Body of pancreas (tissue), 4 donors: ENCODE data around the gene PCDHGA8. TPM values are rescaled to one million over a fixed set of nuclear protein-coding genes. Genes with fewer than 3 reads are reported as not detected.

Experiments
- ATAC-seq: fragments of 150-250 bp; one replicate; pipeline ENCODE4 v1.9.1; 2016
- DNase-seq, 4 donors: peaks; one replicate each; pipeline ENCODE4 v3.0.0-alpha.2; 2019
- H3K27ac ChIP-seq, 4 donors: fragments of 200-600 bp; sonication (generic); 1 replicate in 3 of 4; 2 replicates in 1 of 4; pipeline versions ENCODE4 v1.5.1 to v1.6.1; 2016 to 2019; ENCODE audit warnings: mild to moderate bottlenecking in 1 of 4, mixed read lengths in 1 of 4, moderate library complexity in 1 of 4
- H3K27me3 ChIP-seq, 2 donors: fragments of 200-600 bp; sonication (generic); one replicate each; pipeline ENCODE4 v1.6.0; 2016; ENCODE audit warnings: mild to moderate bottlenecking in 1 of 2
- H3K36me3 ChIP-seq, 2 donors: fragments of 200-600 bp; sonication (generic); replicated peaks in 1 of 2; 2 replicates each; pipeline ENCODE4 v1.5.1; 2016; ENCODE audit warnings: low read depth in 2 of 2; ENCODE audit not compliant: insufficient read depth in 1 of 2
- H3K4me1 ChIP-seq: fragments of 200-600 bp; sonication (generic); one replicate; pipeline ENCODE4 v1.6.0; 2016
- H3K4me3 ChIP-seq, 2 donors: fragments of 200-600 bp; sonication (generic); 1 replicate in 1 of 2; 2 replicates in 1 of 2; pipeline ENCODE4 v1.5.1; 2016 to 2019
- H3K9me3 ChIP-seq, 3 donors: fragments of 200-600 bp; sonication (generic); 1 replicate in 2 of 3; 2 replicates in 1 of 3; pipeline ENCODE4 v1.5.1; 2016
- POLR2A ChIP-seq, 3 donors: fragments of 450-650 bp; IDR thresholded peaks; one replicate each; pipeline ENCODE4 v1.6.1; 2016; ENCODE audit warnings: antibody characterized with exemption in 3 of 3, mild to moderate bottlenecking in 2 of 3
- WGBS, 2 donors: methylation state at CpG; one replicate each; pipeline ENCODE4 v1.1.5; 2017; 5-methylcytosine and 5-hydroxymethylcytosine counted together
- intact Hi-C: fragments of 100-400 bp; cut with DNase I; formaldehyde crosslinking; loops from one replicate; pipeline ENCODE4 v1.15.1; 2023
- total RNA-seq, 2 donors: library from RNA; depleted of rRNA; stranded (reverse); fragments of >200 nt; gene quantifications; one replicate each; pipeline ENCODE4 v1.1.0, GENCODE V29; 2016
- TF ChIP-seq, protein P1 (sequence below), 7 experiments: fragments of 450-650 bp in 4 of 7; fragments of 200-600 bp in 3 of 7; sonication (generic) in 3 of 7; IDR thresholded peaks; one replicate each; pipeline ENCODE4 v1.5.1; 2016 to 2019; ENCODE audit warnings: antibody characterized with exemption in 7 of 7

PCDHGA8 gene
- total RNA-seq, 2 donors from 2014 or later, result 4.2 to 10.2 TPM

DNA sequence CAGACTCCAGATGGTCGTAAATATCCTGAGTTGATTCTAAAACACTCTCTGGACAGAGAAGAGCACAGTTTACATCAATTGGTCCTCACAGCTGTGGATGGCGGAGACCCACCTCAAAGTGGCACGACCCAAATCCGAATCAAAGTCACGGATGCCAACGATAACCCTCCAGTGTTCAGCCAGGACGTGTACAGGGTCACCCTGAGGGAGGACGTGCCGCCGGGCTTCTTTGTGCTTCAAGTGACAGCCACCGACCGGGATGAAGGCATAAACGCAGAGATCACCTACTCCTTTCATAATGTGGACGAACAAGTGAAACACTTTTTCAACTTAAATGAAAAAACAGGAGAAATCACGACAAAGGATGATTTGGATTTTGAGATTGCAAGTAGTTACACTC is 31.7 kb upstream of the PCDHGA8 start:
- Histone ChIP-seq H3K36me3 (no peaks in the 10 kb centered on the region), H3K4me3 (no peak overlapping the region), H3K9me3 (peaks cover 0 to 77% (median 8%) of the 10 kb centered on the region in 3 donors), H3K4me1 (no peaks in the 10 kb centered on the region), H3K27me3 (no peaks in the 10 kb centered on the region), H3K27ac (no peak overlapping the region)
- WGBS, 2 donors, result 24 to 30% methylated on average over 15 of the region's 15 CpGs
- ATAC-seq, result no peak
- intact Hi-C loops, result no loop called here
- no peak for DNase-seq
- TF ChIP-seq, protein P1, sequence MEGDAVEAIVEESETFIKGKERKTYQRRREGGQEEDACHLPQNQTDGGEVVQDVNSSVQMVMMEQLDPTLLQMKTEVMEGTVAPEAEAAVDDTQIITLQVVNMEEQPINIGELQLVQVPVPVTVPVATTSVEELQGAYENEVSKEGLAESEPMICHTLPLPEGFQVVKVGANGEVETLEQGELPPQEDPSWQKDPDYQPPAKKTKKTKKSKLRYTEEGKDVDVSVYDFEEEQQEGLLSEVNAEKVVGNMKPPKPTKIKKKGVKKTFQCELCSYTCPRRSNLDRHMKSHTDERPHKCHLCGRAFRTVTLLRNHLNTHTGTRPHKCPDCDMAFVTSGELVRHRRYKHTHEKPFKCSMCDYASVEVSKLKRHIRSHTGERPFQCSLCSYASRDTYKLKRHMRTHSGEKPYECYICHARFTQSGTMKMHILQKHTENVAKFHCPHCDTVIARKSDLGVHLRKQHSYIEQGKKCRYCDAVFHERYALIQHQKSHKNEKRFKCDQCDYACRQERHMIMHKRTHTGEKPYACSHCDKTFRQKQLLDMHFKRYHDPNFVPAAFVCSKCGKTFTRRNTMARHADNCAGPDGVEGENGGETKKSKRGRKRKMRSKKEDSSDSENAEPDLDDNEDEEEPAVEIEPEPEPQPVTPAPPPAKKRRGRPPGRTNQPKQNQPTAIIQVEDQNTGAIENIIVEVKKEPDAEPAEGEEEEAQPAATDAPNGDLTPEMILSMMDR (IDR thresholded peaks at IDR 0.05), result no peak
- no peak for TF ChIP-seq POLR2A (IDR thresholded peaks at IDR 0.05)

DNA sequence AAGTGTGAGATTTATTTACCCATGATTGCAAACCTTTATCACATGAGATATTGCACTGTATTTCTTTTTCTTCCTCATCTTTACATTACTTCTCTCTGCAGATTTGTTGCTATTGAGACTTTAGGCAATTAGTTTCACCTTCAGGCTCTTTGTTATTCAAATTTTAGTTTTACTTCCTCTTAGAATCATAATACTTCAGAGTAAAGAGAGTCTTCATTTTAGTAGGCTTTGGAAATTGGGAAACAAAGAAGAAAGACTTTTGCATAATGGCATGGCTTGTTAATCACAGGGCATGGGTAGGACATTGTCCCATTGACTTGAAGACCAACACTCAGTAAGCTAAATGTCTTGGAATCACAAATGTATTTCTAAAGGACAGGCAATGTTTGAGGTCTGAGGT is 29.7 kb upstream of the PCDHGA8 start:
- ATAC-seq (no peak), DNase-seq (no peak)
- TF ChIP-seq POLR2A (IDR thresholded peaks at IDR 0.05), result no peak
- TF ChIP-seq, protein P1 (IDR thresholded peaks at IDR 0.05), result no peak
- Histone ChIP-seq H3K27me3 (no peaks in the 10 kb centered on the region), H3K4me3 (no peak overlapping the region), H3K27ac (no peak overlapping the region), H3K4me1 (no peaks in the 10 kb centered on the region), H3K36me3 (no peaks in the 10 kb centered on the region), H3K9me3 (peaks cover 0 to 66% (median 14%) of the 10 kb centered on the region in 3 donors)
- intact Hi-C loops, result no loop called here

DNA sequence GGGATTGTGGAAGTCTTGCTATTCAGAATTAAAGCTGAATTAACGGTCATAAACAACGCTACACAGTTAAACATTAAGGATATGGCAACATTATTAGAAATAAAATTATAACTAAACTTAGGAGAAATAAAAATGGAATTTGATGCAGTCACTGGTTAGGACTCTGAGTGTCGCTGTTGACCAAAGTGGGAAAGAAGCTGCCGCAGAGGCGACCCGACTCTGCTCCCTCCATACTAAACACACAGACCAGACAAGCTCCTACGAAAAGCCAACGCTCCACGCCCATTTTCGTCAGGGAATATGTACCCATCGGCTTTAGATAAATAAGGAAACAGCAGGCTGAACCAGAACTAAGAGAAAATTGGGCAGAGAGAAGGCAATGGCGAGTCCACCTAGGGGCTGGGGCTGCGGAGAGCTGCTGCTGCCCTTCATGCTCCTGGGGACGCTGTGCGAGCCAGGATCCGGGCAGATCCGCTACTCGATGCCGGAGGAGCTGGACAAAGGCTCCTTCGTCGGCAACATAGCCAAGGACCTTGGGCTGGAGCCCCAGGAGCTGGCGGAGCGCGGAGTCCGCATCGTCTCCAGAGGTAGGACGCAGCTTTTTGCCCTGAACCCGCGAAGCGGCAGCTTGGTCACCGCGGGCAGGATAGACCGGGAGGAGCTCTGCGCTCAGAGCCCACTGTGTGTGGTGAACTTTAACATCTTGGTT is 28.3 kb upstream of the PCDHGA8 start, which contains the start of gene PCDHGA5:
TSS of gene PCDHGA5 (plus strand) at position 211 of the 709 bp plus-strand sequence. CDS start at position 380, 169 bp downstream.
- H3K27ac ChIP-seq, result no peak within 1 kb of the TSS
- H3K9me3 ChIP-seq, result peaks cover 0 to 64% (median 14%) of the 10 kb centered on the region in 3 donors
- H3K4me1 ChIP-seq, result no peaks in the 10 kb centered on the region
- WGBS, 2 donors, result 14 to 24% methylated on average over 24 to 34 of the region's 34 CpGs
- ATAC-seq (no peak), DNase-seq (no peak)
- TF ChIP-seq POLR2A (IDR thresholded peaks at IDR 0.05), result no peak
- TF ChIP-seq, protein P1 (IDR thresholded peaks at IDR 0.05), result no peak
- intact Hi-C loops, result no loop called here
- no peak within 1 kb of the TSS for H3K4me3 ChIP-seq
- no peaks in the 10 kb centered on the region for H3K27me3 ChIP-seq
- H3K36me3 ChIP-seq, result no peaks in the 10 kb centered on the region

DNA sequence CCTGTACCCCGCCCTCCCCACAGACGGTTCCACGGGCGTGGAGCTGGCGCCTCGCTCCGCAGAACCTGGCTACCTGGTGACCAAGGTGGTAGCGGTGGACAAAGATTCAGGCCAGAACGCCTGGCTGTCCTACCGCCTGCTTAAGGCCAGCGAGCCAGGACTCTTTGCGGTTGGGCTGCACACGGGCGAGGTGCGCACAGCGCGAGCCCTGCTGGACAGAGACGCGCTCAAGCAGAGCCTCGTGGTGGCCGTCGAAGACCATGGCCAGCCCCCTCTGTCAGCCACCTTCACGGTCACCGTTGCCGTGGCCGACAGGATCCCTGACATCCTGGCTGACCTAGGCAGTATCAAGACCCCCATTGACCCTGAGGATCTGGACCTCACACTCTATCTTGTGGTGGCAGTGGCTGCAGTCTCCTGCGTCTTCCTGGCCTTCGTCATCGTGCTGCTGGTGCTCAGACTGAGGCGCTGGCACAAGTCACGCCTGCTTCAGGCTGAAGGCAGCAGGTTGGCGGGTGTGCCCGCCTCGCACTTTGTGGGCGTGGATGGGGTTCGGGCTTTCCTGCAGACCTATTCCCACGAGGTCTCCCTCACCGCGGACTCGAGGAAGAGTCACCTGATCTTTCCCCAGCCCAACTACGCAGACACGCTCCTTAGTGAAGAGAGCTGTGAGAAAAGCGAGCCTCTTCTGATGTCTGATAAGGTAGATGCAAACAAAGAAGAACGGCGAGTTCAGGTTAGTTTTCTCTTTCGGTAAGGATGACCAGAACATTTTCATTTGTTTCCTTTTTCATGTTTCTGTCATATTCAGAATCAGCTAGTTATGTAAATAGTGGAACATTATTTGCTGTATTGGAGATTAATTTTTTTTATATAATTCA is 26.2 kb upstream of the PCDHGA8 start:
- Histone ChIP-seq H3K27me3 (no peaks in the 10 kb centered on the region), H3K4me1 (no peaks in the 10 kb centered on the region), H3K27ac (no peak overlapping the region), H3K36me3 (no peaks in the 10 kb centered on the region), H3K9me3 (peaks cover 0 to 71% (median 17%) of the 10 kb centered on the region in 3 donors), H3K4me3 (no peak overlapping the region)
- WGBS, 2 donors, result 23 to 38% methylated on average over 38 to 44 of the region's 46 CpGs
- TF ChIP-seq, protein P1 (IDR thresholded peaks at IDR 0.05), result no peak
- no peak for TF ChIP-seq POLR2A (IDR thresholded peaks at IDR 0.05)
- intact Hi-C loops, result no loop called here
- DNase-seq (no peak), ATAC-seq (no peak)
